RWPE2 (cell line): ENCODE measurements around the gene VAV1.

Experiments used
- ATAC-seq: fragments of 200-7000 bp; cut with Tn5 transposase; 3 replicates; pipeline ENCODE4 v1.9.1; 2021; ENCODE audit warnings: low read depth
- DNase-seq: peaks from one replicate; pipeline ENCODE4 v3.0.0-alpha.2; 2020; ENCODE audit warnings: low spot score
- H3K27ac ChIP-seq: fragments of 450-650 bp; 2 replicates; pipeline ENCODE4 v1.5.1; 2017; ENCODE audit warnings: mild to moderate bottlenecking; ENCODE audit not compliant: poor library complexity, severe bottlenecking
- H3K27me3 ChIP-seq: fragments of 250-450 bp; sonication (Bioruptor Pico); 2 replicates; pipeline ENCODE4 v1.5.1; 2021; ENCODE audit warnings: mild to moderate bottlenecking, moderate library complexity; ENCODE audit not compliant: insufficient read depth, poor library complexity, severe bottlenecking
- H3K36me3 ChIP-seq: fragments of 250-450 bp; sonication (Bioruptor Pico); 2 replicates; pipeline ENCODE4 v1.5.1; 2020; ENCODE audit warnings: low read depth, mild to moderate bottlenecking, moderate library complexity
- H3K4me1 ChIP-seq: fragments of 250-450 bp; sonication (Bioruptor Pico); 2 replicates; pipeline ENCODE4 v1.5.1; 2021; ENCODE audit warnings: mild to moderate bottlenecking, moderate library complexity; ENCODE audit not compliant: insufficient read depth, poor library complexity, severe bottlenecking
- H3K4me3 ChIP-seq: fragments of 250-450 bp; sonication (Bioruptor Pico); 2 replicates; pipeline ENCODE4 v1.5.1; 2021; ENCODE audit warnings: mild to moderate bottlenecking, moderate library complexity; ENCODE audit not compliant: severe bottlenecking
- H3K9me3 ChIP-seq: fragments of 250-450 bp; sonication (Bioruptor Pico); 2 replicates; pipeline ENCODE4 v1.5.1; 2021; ENCODE audit warnings: mild to moderate bottlenecking, moderate library complexity; ENCODE audit not compliant: severe bottlenecking
- TF ChIP-seq, protein P1 (sequence below): fragments of 450-650 bp; IDR thresholded peaks from one replicate; pipeline ENCODE4 v1.5.1; 2017; ENCODE audit warnings: mild to moderate bottlenecking, moderate library complexity; ENCODE audit not compliant: poor library complexity, severe bottlenecking

VAV1 gene

DNA sequence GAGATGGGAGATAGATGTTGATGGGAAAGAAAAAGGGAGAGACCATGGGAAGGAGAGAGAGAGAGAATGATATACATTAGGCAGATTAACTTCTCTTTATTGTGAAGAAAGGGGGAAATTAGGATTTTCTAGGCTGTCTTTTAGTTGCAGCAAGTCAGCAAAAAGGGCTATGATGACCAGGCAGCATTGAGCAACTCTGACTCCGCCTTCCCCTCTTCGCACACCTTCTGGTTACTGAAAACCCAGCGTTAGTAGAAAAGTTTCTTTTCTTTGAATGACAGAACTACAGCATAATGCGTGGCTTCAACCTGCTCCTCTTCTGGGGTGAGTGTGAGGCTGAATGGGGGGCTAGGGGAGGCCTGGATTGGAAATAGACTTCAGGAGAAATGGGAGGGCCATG, 114.8 kb downstream of the VAV1 start, which contains the start of gene ADGRE1:
Gene ADGRE1 (plus strand): TSS at position 264 of the 400 bp plus-strand sequence. CDS start 30 bp downstream, at position 294.
- H3K36me3 ChIP-seq: no peaks in the 10 kb centered on the region
- H3K27ac ChIP-seq: no peak within 1 kb of the TSS
- no peaks in the 10 kb centered on the region for H3K4me1 ChIP-seq
- DNase-seq (no peak), ATAC-seq (no peak)
- H3K4me3 ChIP-seq: no peak within 1 kb of the TSS
- no peaks in the 10 kb centered on the region for H3K27me3 ChIP-seq
- H3K9me3 ChIP-seq: no peaks in the 10 kb centered on the region
- TF ChIP-seq, protein P1, sequence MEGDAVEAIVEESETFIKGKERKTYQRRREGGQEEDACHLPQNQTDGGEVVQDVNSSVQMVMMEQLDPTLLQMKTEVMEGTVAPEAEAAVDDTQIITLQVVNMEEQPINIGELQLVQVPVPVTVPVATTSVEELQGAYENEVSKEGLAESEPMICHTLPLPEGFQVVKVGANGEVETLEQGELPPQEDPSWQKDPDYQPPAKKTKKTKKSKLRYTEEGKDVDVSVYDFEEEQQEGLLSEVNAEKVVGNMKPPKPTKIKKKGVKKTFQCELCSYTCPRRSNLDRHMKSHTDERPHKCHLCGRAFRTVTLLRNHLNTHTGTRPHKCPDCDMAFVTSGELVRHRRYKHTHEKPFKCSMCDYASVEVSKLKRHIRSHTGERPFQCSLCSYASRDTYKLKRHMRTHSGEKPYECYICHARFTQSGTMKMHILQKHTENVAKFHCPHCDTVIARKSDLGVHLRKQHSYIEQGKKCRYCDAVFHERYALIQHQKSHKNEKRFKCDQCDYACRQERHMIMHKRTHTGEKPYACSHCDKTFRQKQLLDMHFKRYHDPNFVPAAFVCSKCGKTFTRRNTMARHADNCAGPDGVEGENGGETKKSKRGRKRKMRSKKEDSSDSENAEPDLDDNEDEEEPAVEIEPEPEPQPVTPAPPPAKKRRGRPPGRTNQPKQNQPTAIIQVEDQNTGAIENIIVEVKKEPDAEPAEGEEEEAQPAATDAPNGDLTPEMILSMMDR: no peak

DNA sequence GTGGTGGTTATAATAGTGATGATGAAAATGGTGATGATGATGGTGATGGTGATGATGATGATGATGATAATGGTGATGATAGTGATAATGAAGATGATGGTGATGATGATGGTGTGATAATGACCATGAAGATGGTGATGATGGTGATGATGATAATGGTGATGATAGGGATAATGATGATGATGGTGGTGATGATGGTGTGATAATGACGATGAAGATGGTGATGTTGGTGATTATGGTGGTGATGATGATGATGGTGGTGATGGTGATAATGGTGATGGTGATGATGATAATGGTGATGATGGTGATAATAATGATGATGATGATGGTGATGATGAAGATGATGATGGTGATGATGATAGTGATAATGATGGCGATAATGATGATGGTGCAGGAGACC, 116.5 kb downstream of the VAV1 start:
- Histone ChIP-seq H3K9me3 (no peaks in the 10 kb centered on the region), H3K4me1 (no peaks in the 10 kb centered on the region), H3K27ac (no peak overlapping the region), H3K4me3 (no peak overlapping the region), H3K27me3 (no peaks in the 10 kb centered on the region), H3K36me3 (no peaks in the 10 kb centered on the region)
- TF ChIP-seq, protein P1: no peak
- DNase-seq (no peak), ATAC-seq (no peak)

DNA sequence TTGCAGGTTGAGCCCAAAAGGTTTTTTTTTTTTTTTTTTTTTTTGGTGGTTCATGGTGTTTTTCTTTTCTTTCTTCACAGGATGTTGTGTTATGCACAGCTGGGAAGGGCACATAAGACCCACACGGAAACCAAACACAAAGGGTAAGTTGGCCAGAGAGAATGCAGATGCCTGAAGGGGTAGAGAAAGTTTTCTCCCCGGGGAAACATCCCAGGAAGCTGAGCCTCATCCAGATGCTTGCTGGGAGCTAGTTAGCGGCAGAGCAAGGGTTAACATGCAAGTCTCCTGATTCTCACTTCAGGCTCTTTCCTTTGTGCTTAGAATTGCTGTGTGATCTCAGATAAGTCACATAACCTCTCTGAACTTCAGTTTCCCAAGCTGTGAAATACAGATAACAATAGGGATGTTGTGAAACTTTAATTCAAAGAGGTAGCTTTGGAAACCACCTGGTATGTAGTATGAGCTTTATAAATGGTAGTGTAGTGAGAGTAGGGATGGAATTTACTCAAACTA, 117.9 kb downstream of the VAV1 start:
- Histone ChIP-seq H3K36me3 (no peaks in the 10 kb centered on the region), H3K4me3 (no peak overlapping the region), H3K9me3 (no peaks in the 10 kb centered on the region), H3K27me3 (no peaks in the 10 kb centered on the region), H3K27ac (no peak overlapping the region), H3K4me1 (no peaks in the 10 kb centered on the region)
- no peak for DNase-seq
- TF ChIP-seq, protein P1: no peak
- ATAC-seq: no peak

DNA sequence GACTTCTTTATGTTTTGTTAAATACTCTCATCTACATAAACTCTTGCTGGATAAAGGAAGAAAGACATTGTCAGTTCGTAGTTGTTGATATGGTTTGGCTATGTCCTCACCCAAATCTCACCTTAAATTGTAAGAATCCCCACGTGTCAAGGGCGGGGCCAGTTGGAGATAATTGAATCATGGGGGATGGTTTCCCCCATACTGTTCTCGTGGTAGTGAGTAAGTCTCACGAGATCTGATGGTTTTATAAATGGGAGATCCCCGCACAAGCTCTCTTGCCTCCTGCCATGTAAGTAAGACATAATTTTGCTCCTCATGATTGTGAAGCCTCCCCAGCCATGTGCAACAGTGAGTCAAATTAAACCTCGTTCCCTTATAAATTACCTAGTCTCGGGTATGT, 118.4 kb downstream of the VAV1 start:
- Histone ChIP-seq H3K36me3 (no peaks in the 10 kb centered on the region), H3K27ac (no peak overlapping the region), H3K9me3 (no peaks in the 10 kb centered on the region), H3K27me3 (no peaks in the 10 kb centered on the region), H3K4me3 (no peak overlapping the region), H3K4me1 (no peaks in the 10 kb centered on the region)
- ATAC-seq (no peak), DNase-seq (no peak)
- TF ChIP-seq, protein P1: no peak

DNA sequence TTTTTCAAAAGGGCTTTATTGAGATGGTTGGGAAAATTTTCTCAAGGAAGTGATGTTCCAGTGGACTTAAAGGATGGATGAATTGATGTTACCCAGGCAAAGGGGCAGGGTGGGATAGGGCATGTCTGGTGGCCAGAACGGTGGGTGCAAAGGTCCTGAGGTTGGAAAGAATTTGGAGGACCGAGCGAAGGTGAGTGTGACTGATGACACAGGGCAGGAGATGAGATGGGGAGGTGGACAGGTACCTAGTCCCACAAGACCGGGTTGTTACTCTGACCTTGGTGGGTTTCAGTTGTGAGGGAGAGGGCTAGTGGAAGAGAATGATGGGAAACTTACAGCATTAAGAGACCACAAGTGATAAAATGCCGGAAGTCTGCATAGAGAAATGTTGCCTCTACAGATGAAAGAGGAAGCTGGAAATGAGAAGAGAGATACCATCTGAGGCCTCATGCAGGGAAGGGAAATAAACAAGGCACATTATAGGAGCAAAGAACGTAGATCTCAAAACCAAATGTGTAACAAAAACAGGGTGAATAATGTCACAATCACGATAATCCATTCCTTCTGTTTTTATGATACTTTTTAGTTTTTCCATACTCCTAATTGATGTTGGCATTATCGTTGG, 119.4 kb downstream of the VAV1 start:
- H3K4me1 ChIP-seq: no peaks in the 10 kb centered on the region
- no peaks in the 10 kb centered on the region for H3K9me3 ChIP-seq
- TF ChIP-seq, protein P1: no peak
- no peak overlapping the region for H3K4me3 ChIP-seq
- H3K27me3 ChIP-seq: no peaks in the 10 kb centered on the region
- H3K27ac ChIP-seq: no peak overlapping the region
- no peaks in the 10 kb centered on the region for H3K36me3 ChIP-seq
- DNase-seq (no peak), ATAC-seq (no peak)
